ENCODE results near the gene FBXO17.

FBXO17 gene

GRCh38 chr19:38915329-38916321 lies 59.9 kb downstream of the FBXO17 start:
- DNase-seq: no peak

DNA sequence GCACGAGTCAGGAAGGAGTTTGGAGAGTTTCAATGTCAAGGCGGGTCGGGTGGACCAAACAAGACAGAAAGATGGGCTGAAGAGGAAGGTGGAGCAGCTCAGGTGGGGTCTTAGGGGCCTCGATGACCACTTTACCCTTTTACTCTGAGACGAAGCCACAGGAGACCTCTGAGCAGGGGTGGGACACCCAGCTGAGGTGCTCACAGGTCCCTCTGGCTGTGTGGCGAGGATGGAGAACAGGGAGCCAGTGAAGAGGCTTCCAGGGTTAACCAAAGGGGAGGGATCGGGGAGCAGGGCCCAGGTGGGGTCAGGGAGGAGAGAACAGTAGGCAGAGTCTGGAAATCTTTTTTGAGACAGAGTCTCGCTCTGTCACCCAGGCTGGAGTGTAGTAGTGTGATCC lies 61.6 kb downstream of the FBXO17 start:
- DNase-seq: no peak

- DNase-seq: no peak
These were observed 62.7 kb downstream of the FBXO17 start for GRCh38 chr19:38912600-38913514.

GRCh38 chr19:38911388-38912001 lies 64.0 kb downstream of the FBXO17 start:
- DNase-seq: no peak

DNA sequence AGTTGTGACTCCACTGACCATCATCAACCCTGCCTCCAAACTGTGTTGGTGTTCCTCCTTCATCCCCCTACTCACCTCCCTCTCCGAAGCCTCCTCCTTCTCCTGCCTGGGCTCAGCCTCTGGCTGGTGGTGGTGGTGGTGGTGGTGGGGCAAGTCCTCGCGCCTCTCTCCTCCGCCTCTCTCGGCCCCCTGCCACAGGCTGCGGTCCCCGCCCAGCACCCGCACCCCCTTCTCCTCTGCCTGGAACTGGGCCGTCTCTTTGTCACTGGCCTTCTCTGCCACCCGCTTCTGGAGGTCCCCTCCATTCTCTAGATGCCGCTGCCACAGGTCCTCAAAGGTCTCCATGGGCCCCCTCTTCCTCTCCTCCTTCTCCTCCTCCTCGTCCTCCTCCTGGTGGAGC lies 65.1 kb downstream of the FBXO17 start:
- DNase-seq: no peak

DNA sequence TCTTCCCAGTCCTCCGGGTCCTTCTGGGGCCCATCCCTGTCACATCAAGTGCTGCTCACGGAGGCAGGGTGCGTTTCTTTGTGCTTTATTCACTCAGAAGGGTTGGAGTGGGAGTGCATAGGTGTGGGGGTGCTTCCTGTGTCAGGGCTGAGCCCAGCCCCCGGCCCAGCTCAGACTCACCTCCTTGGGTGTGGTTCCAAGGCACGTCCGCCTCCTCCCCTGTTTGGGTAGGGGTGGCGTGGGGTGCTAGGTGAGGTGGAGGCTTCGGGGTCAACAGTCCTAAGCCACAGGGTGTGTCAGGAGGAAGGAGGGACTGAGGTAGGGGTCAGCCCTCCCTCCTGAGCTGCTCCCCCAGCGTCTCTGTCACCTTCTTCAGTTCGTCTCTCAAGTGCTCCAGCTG lies 66.6 kb downstream of the FBXO17 start:
- DNase-seq: no peak

DNA sequence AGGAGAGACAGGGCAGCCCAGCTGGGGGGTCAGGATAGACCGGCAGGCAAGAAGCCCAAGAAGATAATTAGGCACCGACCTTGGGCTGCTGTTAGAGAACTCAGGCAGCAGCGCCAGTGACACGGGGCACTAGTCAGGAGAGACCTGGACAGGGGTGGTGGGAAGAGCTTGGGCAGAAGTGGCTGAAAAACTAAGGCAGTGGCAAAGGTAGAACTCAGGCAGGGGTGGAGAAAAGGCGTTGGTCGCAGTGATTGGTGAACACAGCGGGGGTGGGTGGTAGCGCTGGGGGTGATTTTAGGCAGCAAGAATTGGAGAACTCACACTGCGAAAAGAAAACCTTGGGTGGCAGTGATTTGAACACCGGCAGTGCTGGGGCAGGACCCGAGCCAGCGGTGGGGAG lies 67.9 kb downstream of the FBXO17 start:
- no peak for DNase-seq

DNA sequence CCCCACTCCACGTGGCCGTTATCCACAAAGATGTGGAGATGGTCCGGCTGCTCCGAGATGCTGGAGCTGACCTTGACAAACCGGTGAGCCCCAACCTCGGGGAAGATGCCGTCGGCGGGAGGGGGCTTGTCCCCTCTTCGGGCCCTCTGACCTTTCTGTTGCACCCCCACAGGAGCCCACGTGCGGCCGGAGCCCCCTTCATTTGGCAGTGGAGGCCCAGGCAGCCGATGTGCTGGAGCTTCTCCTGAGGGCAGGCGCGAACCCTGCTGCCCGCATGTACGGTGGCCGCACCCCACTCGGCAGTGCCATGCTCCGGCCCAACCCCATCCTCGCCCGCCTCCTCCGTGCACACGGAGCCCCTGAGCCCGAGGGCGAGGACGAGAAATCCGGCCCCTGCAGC lies 68.3 kb downstream of the FBXO17 start:
- no peak for DNase-seq

- DNase-seq: no peak
These were observed 69.9 kb downstream of the FBXO17 start for GRCh38 chr19:38905620-38906019.

DNA sequence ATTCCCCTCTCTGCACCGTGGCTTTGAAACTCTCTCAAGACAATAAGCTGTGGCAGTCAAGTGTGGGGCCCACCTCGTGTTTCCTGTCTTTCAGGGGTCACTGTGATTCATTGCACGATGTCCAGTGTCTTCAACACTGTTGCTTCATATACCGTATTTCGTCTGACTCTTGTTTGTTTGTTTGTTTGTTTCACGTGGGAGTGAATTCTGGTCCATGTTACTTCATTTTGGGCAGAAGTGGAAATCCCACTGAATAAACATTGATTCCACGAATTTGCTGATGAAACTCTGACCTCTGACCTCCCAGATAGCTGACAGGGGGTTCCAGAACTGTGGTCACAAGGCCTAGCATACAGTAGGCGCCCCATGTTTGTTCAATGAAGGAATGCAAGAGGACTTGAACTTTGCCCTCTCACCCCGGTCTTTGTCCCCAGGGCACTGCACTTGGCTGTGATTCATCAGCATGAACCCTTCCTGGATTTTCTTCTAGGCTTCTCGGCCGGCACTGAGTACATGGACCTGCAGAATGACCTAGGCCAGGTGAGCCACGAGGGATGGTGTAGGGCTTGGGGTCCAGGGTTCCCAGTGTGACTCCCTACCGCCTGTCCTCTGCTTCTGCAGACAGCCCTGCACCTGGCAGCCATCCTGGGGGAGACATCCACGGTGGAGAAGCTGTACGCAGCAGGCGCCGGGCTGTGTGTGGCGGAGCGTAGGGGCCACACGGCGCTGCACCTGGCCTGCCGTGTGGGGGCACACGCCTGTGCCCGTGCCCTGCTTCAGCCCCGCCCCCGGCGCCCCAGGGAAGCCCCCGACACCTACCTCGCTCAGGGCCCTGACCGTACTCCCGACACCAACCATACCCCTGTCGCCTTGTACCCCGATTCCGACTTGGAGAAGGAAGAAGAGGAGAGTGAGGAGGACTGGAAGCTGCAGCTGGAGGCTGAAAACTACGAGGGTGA lies 70.7 kb downstream of the FBXO17 start:
- DNase-seq: no peak

DNA sequence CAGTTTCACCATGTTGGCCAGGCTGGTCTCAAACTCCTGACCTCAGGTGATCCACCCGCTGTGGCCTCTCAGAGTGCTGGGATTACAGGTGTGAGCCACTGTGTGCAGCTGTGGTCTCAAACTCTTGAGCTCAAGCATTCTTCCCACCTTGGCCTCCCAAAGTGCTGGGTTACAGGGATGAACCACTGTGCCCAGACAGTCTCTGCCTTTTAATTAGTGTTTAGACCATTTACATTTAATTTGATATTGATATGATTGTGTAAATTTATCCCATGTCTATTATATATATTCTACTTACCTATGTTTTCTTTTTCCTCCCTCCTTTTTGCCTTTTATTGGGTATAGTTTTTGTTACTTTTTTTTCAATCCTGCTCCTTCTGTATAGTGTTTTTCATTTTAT lies 73.9 kb downstream of the FBXO17 start:
- no peak for DNase-seq

- DNase-seq: no peak
These were observed 74.8 kb downstream of the FBXO17 start for GRCh38 chr19:38900743-38901190.

DNA sequence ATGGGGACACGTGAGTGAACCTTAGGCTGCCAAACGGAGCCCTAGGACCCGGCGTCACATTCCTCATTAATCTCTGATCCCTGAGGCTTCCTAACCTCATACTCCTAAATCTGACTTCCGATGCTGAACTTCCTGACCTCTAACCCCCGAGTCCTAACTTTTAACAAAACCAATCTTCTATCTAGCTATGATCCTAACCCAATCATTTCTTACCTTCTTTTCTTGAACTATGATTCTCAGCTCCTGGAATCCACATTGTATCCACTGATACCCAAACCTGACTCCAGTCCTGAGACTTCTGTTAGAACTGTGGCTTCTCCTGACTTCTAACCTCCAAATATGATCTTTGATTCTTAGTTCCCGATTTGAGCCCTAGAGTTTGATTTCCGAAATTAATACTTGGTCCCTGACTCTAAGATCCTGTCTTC lies 75.3 kb downstream of the FBXO17 start:
- no peak for DNase-seq

- peak; percentile 100 for DNase-seq
These were observed 75.9 kb downstream of the FBXO17 start, which contains the start of the genes NFKBIB and SIRT2 for GRCh38 chr19:38899447-38900201. Gene NFKBIB (plus strand): TSS chr19:38899969. CDS start chr19:38900033, 64 bp downstream. Gene SIRT2 (minus strand): TSS chr19:38899618. CDS start chr19:38899521, 97 bp downstream.

GRCh38 chr19:38898788-38899446 lies 76.6 kb downstream of the FBXO17 start:
- DNase-seq: no peak

GRCh38 chr19:38894968-38895367 lies 80.6 kb downstream of the FBXO17 start:
- DNase-seq: no peak

- no peak for DNase-seq
These were observed 82.2 kb downstream of the FBXO17 start for GRCh38 chr19:38893341-38893771.

DNA sequence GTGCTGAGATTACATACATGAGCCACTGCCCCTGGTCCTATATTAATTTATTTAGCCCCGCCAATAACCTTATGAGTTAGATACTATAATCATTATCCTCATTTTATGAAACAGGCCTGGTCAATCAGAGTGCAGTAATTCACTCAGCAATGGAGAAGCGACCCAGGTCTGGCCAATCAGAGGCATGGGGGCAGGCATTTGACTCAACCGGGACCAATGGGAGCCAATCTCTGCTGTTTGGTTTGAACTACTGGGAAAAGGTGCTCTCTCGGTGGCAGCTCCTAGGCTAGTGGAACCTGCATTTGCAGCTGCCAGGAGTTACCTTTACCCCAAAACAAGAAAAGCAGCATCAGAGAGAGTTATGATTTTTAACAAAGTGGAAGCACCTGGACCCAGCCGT lies 82.7 kb downstream of the FBXO17 start:
- no peak for DNase-seq

DNA sequence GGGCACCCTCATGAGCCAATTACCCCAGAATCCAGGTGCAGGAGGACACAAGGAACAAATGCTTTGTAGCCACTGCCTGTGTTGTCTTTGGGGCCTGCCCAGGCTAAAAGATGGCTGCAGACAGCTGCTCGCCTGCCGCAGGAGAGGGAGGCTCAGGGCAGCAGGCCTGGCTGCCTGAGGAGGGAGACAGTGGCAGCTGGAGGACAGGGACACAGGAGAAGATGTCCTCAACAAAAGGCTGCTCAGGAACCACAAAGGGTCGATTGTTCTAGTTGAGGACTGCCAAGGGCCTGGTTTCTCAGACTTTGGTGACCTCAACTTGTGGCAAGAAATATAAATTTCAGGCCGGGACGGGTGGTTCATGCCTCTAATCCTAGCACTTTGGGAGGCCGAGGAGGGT lies 83.8 kb downstream of the FBXO17 start:
- DNase-seq: no peak

All from activated CD4-positive, alpha-beta T cell treated with anti-CD3 and anti-CD28 coated beads, Interleukin-10, Interleukin-2, amounts not matched to agents 100 ng/mL and 50 ng/mL, durations not matched to agents 16 hours and 8 hours (primary cell).